Thymus (tissue), 11 donors: ENCODE results near the gene TTLL10. TPM values are rescaled to one million over a fixed set of nuclear protein-coding genes. Genes with fewer than 3 reads are reported as not detected.
A peak's percentile ranks its signal among the peaks of the same experiment; 100 is the strongest.

Experiments used
- DNase-seq, 9 donors: peaks; one replicate each; pipeline ENCODE4 v3.0.0-alpha.2; 2013; ENCODE audit warnings: low spot score in 9 of 9, low read depth in 6 of 9, missing footprints in 1 of 9
- H3K27ac ChIP-seq, 2 donors: one replicate each; pipeline ENCODE4 v1.5.1; 2013; ENCODE audit warnings: control low read depth in 1 of 2, low read depth in 1 of 2, low read length in 1 of 2, mild to moderate bottlenecking in 1 of 2, moderate library complexity in 1 of 2
- H3K27me3 ChIP-seq, 2 donors: one replicate each; pipeline ENCODE4 v1.5.1; 2013; ENCODE audit warnings: low read length in 1 of 2; ENCODE audit not compliant: control insufficient read depth in 2 of 2, insufficient read depth in 1 of 2
- H3K36me3 ChIP-seq, 2 donors: one replicate each; pipeline ENCODE4 v1.5.1; 2013; ENCODE audit warnings: low read length in 1 of 2, mild to moderate bottlenecking in 1 of 2, moderate library complexity in 1 of 2; ENCODE audit not compliant: control insufficient read depth in 2 of 2, insufficient read depth in 2 of 2
- H3K4me1 ChIP-seq, 2 donors: one replicate each; pipeline ENCODE4 v1.5.1; 2013; ENCODE audit warnings: low read length in 2 of 2; ENCODE audit not compliant: control insufficient read depth in 2 of 2, insufficient read depth in 2 of 2
- H3K4me3 ChIP-seq, 2 donors: one replicate each; pipeline ENCODE4 v1.5.1; 2013; ENCODE audit warnings: low read length in 2 of 2, control low read depth in 1 of 2, mild to moderate bottlenecking in 1 of 2
- H3K9me3 ChIP-seq, 2 donors: one replicate each; pipeline ENCODE4 v1.5.1; 2013; ENCODE audit warnings: low read length in 1 of 2, mild to moderate bottlenecking in 1 of 2; ENCODE audit not compliant: control insufficient read depth in 2 of 2, insufficient read depth in 1 of 2
- WGBS: extraction: QIAGEN DNeasy Blood & Tissue Kit; methylation state at CpG from one replicate; pipeline ENCODE4 v1.1.7; 2013; 5-methylcytosine and 5-hydroxymethylcytosine counted together
- polyA plus RNA-seq: library from polyadenylated mRNA; stranded (reverse); fragments of 200-250 nt; gene quantifications from one replicate; pipeline ENCODE4 v1.2.3, GENCODE V29; 2013
- total RNA-seq: library from RNA; stranded (reverse); fragments of 120-200 nt; gene quantifications from one replicate; pipeline ENCODE4 v1.2.4, GENCODE V29; 2013
- donor health status: healthy.

TTLL10 gene
- total and polyA plus RNA-seq, 2 donors: 0.14 to 0.27 TPM

DNA sequence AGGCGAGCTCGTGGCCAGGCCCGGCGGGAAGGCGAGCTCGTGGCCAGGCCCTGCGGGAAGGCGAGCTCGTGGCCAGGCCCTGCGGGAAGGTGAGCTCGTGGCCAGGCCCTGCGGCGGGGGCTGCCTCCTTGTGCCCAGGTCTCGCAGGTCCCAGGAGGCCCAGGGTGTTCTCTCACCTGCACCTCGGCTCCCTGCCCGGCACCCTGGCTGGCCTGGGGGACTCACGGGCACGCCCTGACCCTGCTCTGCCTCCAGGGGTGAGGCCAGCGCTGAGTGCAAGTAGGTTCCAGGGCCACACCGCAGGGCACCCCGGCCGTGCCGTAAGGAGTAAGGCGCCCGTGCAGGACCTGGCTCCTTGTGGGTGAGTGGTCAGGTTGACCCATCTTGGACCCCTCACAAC, 53.7 kb downstream of the TTLL10 start:
- H3K27ac ChIP-seq: no peak overlapping the region
- peaks cover 0 to 1% of the 10 kb centered on the region in 2 donors for H3K9me3 ChIP-seq
- DNase-seq: no peak
- no peaks in the 10 kb centered on the region for H3K27me3 ChIP-seq
- H3K4me1 ChIP-seq: peaks cover 18% of the 10 kb centered on the region in 2 donors
- 97% methylated on average over 25 of the region's 25 CpGs for WGBS
- no peak overlapping the region for H3K4me3 ChIP-seq
- peaks cover 51 to 66% of the 10 kb centered on the region in 2 donors for H3K36me3 ChIP-seq

DNA sequence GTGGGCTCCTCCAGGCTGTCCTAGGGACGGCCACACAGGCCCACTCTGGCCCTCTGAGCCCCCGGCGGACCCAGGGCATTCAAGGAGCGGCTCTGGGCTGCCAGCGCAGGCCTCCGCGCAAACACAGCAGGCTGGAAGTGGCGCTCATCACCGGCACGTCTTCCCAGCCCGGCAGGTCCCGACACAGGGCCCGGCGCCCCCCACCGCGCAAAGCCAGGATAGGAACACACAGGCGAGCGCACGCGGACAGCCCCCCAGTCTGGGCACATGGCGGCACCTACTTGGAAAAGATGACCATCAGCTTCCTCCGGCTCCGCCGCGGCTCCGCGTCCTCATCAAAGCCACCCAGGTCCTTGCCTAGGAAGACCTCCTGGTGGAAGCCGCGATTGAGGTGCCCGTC, 54.5 kb downstream of the TTLL10 start:
- H3K36me3 ChIP-seq: peaks cover 45 to 58% of the 10 kb centered on the region in 2 donors
- H3K27ac ChIP-seq: no peak overlapping the region
- H3K4me1 ChIP-seq: peaks cover 18 to 25% of the 10 kb centered on the region in 2 donors
- no peaks in the 10 kb centered on the region for H3K27me3 ChIP-seq
- DNase-seq: no peak
- 96% methylated on average over 30 of the region's 30 CpGs for WGBS
- peaks cover 0 to 1% of the 10 kb centered on the region in 2 donors for H3K9me3 ChIP-seq
- no peak overlapping the region for H3K4me3 ChIP-seq

DNA sequence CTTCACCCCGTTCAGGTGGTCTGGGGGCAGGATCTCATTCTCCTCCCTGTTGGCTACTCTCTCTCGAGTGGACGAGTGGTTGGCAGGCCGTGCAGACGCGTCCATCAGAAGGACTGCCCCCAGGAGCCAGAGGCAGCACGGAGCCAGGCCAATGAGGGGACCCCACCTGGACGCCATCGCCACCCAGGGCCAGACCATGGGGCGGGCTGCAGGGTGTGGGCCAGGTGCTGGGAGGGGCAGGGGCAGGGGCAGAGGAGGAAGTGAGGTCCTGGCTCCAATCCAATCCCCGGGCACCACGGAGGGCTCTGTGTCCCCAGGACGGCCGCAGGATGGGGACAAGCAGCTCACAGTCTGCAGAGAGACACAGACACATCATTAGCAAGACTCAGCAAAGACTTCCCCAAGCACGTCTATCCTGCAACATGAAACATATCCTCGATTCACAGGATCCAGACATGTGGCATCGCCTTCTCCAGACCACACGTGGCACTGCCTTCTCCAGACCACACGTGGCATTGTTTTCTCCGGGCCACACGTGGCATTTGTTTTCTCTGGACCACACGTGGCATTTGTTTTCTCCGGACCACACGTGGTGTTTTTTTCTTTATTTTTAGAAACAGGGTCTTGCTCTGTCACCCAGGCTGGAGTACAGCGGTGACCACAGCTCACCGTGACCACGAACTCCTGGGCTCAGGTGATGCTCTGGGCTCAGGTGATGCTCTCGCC, 55.1 kb downstream of the TTLL10 start:
- Histone ChIP-seq H3K36me3 (peaks cover 41 to 52% of the 10 kb centered on the region in 2 donors), H3K27me3 (no peaks in the 10 kb centered on the region), H3K27ac (no peak overlapping the region), H3K9me3 (peaks cover 0 to 1% of the 10 kb centered on the region in 2 donors), H3K4me3 (no peak overlapping the region), H3K4me1 (peaks cover 22 to 28% of the 10 kb centered on the region in 2 donors)
- 88% methylated on average over 28 of the region's 28 CpGs for WGBS
- no peak for DNase-seq

DNA sequence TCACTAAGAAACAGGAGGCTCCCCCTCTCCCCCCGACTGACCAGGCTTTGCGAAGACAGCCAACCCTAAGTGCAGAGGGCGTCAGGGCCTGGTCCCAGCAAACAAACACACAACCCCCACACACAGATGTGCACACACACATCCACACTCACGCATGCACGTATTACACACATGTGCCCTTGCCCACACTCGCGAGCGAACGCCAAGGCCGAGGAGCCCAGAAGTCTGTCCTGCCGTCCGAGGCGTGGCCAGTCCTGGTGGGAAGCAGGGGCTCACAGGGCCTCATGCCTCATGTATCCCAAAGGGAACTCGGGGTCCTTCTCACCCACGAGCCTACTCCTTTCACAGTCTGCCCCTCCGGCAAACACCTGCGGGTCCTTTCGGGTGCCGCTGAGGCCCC, 56.1 kb downstream of the TTLL10 start:
- H3K9me3 ChIP-seq: peaks cover 0 to 1% of the 10 kb centered on the region in 2 donors
- H3K4me3 ChIP-seq: no peak overlapping the region
- no peak overlapping the region for H3K27ac ChIP-seq
- WGBS: 95% methylated on average over 19 of the region's 19 CpGs
- DNase-seq: no peak
- peaks cover 22 to 28% of the 10 kb centered on the region in 2 donors for H3K4me1 ChIP-seq
- peaks cover 41 to 45% of the 10 kb centered on the region in 2 donors for H3K36me3 ChIP-seq
- H3K27me3 ChIP-seq: no peaks in the 10 kb centered on the region

DNA sequence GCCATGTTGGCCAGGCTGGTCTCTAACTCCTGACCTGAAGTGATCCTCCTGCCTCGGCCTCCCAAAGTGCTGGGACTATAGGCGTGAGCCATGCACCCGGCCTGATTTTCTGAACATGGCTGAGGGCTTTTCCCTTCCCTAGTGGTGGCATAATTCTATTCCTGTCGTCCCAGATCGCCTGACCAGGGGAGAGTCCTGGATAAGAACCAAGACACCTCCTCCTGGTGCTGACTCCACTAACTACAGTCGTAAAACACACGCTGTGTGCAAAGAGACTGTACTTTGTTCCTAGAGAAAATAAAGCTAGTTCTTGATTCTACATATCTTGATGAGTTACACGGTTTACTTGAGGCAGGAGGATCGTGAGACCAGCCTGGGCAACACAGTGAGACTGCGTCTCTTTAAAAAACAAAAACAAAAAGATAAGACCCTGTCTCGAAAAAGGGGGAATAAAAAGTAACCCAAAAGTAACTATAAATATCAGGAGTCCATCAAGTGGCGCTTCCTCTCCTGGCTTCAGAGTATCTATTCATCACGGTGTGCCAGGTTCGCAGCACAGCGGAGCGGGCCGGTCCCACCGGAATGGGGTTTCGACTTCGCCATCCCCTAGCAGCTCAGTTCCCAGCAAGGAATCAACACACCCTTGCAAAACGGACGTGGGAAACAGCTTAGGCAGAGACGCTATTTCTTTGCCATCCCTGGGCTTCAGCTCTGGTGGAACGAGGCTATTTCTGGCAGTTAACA, 57.1 kb downstream of the TTLL10 start:
- Histone ChIP-seq H3K4me3 (peak overlapping the region; percentile 71 to 96), H3K9me3 (peaks cover 0 to 1% of the 10 kb centered on the region in 2 donors), H3K27me3 (no peaks in the 10 kb centered on the region), H3K27ac (peak overlapping the region; percentile 22 to 78), H3K36me3 (peaks cover 32 to 38% of the 10 kb centered on the region in 2 donors), H3K4me1 (peaks cover 22 to 28% of the 10 kb centered on the region in 2 donors)
- DNase-seq: no peak
- 27% methylated on average over 24 of the region's 24 CpGs for WGBS

DNA sequence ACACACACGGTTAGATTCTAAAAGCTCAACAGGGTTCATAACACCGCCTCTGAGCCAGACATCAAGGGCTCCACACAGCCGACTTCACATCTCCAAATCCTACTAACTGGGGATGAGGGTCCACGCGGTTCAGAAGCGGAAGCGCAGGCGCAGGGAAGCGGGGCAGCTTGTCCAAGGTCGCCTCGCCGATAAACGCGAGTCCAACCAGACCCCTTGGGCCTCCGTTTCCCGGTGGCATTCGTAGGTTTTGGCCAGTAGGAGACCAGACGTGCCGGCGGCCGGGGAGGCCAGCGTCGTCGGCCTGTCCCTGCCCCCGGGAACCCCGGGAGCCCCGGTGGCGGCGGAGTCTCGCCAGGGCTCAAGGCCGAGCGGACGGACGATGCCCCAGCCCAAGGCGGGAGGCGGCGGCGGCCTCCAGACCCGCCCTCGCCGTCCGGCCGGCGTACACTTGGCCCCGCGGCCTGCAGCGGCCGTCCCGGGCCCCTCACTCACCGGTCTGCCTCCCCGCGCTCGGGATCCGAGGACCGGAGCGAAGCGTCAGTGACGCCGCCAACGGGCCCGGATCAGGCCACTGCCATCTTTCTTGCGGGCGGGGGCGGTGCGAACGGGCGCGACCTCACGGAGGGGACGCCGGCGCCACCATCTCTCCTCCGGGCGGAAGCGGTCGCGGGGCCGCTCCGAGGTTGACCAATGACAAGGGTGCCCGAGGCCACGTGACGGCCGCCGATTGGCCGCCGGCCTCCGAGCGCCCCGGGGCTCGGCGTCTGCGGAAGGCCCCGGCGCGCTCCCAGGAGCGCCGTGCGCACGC, 57.9 kb downstream of the TTLL10 start, which contains the start of gene SDF4:
TSS of gene SDF4 (minus strand) at position 602 of the 808 bp plus-strand sequence. CDS start 3,229 bp downstream, outside the sequence.
- peaks cover 0 to under 1% of the 10 kb centered on the region in 2 donors for H3K27me3 ChIP-seq
- peak within 1 kb of the TSS; percentile 71 to 96 for H3K4me3 ChIP-seq
- under 1% methylated on average over 99 of the region's 99 CpGs for WGBS
- H3K9me3 ChIP-seq: peaks cover 0 to 1% of the 10 kb centered on the region in 2 donors
- peaks cover 27 to 32% of the 10 kb centered on the region in 2 donors for H3K36me3 ChIP-seq
- peaks cover 22 to 28% of the 10 kb centered on the region in 2 donors for H3K4me1 ChIP-seq
- peak within 1 kb of the TSS; percentile 22 to 78 for H3K27ac ChIP-seq
- DNase-seq: peak; percentile 84 to 98 (median 95)

DNA sequence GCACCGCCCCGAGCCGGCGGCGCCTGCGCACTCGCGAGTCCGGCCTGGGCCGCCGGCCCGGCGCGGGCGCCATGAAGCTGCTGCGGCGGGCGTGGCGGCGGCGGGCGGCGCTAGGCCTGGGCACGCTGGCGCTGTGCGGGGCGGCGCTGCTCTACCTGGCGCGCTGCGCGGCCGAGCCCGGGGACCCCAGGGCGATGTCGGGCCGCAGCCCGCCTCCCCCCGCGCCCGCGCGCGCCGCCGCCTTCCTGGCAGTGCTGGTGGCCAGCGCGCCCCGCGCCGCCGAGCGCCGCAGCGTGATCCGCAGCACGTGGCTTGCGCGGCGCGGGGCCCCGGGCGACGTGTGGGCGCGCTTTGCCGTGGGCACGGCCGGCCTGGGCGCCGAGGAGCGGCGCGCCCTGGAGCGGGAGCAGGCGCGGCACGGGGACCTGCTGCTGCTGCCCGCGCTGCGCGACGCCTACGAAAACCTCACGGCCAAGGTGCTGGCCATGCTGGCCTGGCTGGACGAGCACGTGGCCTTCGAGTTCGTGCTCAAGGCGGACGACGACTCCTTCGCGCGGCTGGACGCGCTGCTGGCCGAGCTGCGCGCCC, 58.6 kb downstream of the TTLL10 start, which contains the start of gene B3GALT6:
TSS of gene B3GALT6 (plus strand) at position 30 of the 588 bp plus-strand sequence. CDS start at position 72, 42 bp downstream.
- peak within 1 kb of the TSS; percentile 71 to 96 for H3K4me3 ChIP-seq
- DNase-seq: no peak
- H3K9me3 ChIP-seq: no peaks in the 10 kb centered on the region
- peaks cover 21 to 25% of the 10 kb centered on the region in 2 donors for H3K36me3 ChIP-seq
- peaks cover 0 to 7% of the 10 kb centered on the region in 2 donors for H3K27me3 ChIP-seq
- 9% methylated on average over 100 of the region's 100 CpGs for WGBS
- peak within 1 kb of the TSS; percentile 22 to 78 for H3K27ac ChIP-seq
- peaks cover 24 to 28% of the 10 kb centered on the region in 2 donors for H3K4me1 ChIP-seq

DNA sequence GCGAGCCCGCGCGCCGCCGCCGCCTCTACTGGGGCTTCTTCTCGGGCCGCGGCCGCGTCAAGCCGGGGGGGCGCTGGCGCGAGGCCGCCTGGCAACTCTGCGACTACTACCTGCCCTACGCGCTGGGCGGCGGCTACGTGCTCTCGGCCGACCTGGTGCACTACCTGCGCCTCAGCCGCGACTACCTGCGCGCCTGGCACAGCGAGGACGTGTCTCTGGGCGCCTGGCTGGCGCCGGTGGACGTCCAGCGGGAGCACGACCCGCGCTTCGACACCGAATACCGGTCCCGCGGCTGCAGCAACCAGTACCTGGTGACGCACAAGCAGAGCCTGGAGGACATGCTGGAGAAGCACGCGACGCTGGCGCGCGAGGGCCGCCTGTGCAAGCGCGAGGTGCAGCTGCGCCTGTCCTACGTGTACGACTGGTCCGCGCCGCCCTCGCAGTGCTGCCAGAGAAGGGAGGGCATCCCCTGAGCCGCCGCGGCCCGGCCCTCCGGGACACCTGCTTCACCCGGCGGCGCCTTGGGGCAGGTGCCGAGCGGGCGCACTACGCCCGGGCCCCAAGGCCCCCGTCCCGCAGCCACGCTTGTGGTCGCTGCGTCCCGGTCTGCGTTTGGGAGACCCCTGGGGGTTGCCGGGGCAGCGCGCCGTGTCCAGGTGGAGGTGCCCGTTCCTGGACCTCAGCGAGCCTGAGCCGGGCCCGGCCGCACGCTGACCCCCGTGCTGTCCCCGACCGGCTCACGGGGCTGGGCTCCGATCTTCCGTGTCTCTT, 59.3 kb downstream of the TTLL10 start:
- peaks cover 24 to 28% of the 10 kb centered on the region in 2 donors for H3K4me1 ChIP-seq
- no peak for DNase-seq
- H3K27me3 ChIP-seq: peaks cover 0 to 14% of the 10 kb centered on the region in 2 donors
- H3K9me3 ChIP-seq: no peaks in the 10 kb centered on the region
- no peak overlapping the region for H3K27ac ChIP-seq
- WGBS: 88% methylated on average over 98 of the region's 98 CpGs
- H3K36me3 ChIP-seq: peaks cover 15 to 18% of the 10 kb centered on the region in 2 donors
- peak overlapping the region in 1 of 2 donors; percentile 96 for H3K4me3 ChIP-seq
